ENCODE measurements around the gene SNX24. TPM values are rescaled to one million over a fixed set of nuclear protein-coding genes. Genes with fewer than 3 reads are reported as not detected.

Gene SNX24
- total and polyA plus RNA-seq, 8 donors = 23.0 to 33.9 (median 26.9) TPM

DNA sequence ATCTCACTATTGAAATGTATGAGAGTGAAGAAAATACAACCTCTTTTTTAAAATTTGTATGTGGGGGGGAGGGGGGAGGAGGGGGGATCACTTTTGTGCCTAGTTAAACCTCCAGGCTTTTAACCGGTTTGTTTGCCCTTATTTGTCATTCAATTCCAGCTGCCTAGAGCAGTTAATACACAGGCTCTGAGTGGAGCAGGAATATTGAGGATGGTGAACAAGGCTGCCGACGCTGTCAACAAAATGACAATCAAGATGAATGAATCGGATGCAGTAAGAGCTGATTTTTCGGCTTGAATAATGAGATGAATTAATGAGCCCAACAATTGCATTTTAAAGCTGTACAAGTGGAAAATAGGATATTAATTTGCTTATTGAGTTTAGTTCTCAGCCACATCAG lies 28.7 kb upstream of the SNX24 start:
- Histone ChIP-seq H3K36me3 (peaks cover 0 to 36% of the 10 kb centered on the region in 2 donors), H3K4me1 (no peaks in the 10 kb centered on the region), H3K9me3 (no peaks in the 10 kb centered on the region), H3K27ac (no peak overlapping the region), H3K27me3 (no peaks in the 10 kb centered on the region), H3K4me3 (no peak overlapping the region)
- no peak for DNase-seq
- TF ChIP-seq, protein P1, sequence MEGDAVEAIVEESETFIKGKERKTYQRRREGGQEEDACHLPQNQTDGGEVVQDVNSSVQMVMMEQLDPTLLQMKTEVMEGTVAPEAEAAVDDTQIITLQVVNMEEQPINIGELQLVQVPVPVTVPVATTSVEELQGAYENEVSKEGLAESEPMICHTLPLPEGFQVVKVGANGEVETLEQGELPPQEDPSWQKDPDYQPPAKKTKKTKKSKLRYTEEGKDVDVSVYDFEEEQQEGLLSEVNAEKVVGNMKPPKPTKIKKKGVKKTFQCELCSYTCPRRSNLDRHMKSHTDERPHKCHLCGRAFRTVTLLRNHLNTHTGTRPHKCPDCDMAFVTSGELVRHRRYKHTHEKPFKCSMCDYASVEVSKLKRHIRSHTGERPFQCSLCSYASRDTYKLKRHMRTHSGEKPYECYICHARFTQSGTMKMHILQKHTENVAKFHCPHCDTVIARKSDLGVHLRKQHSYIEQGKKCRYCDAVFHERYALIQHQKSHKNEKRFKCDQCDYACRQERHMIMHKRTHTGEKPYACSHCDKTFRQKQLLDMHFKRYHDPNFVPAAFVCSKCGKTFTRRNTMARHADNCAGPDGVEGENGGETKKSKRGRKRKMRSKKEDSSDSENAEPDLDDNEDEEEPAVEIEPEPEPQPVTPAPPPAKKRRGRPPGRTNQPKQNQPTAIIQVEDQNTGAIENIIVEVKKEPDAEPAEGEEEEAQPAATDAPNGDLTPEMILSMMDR (IDR thresholded peaks at IDR 0.05) = no peak
- intact Hi-C loops (cut with DNase I) = no loop called here
- ATAC-seq = no peak

DNA sequence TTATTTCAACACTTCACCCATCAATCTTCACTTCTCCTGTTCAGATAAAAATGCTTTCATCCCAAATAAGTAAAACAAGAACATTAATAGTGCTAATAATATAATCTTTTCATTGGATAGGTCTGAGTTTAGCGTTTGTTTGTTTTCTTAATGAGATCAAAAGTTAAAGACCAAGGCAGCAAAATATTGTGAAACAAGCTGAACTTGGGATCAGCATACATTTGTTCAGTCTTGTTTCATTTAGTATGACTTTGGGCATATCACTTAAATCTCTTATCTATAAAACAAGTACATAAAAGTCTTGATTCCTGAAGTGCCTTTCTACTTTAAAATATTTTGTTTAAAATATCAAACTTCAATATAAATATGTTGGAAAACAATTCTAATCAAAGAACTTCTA lies 13.4 kb upstream of the SNX24 start:
- no peak overlapping the region for H3K27ac ChIP-seq
- H3K4me1 ChIP-seq = no peaks in the 10 kb centered on the region
- intact Hi-C loops (cut with DNase I) = no loop called here
- no peak overlapping the region for H3K4me3 ChIP-seq
- H3K27me3 ChIP-seq = no peaks in the 10 kb centered on the region
- no peak for DNase-seq
- no peaks in the 10 kb centered on the region for H3K9me3 ChIP-seq
- TF ChIP-seq, protein P1 (IDR thresholded peaks at IDR 0.05) = no peak
- peaks cover 0 to 44% of the 10 kb centered on the region in 2 donors for H3K36me3 ChIP-seq
- no peak for ATAC-seq

DNA sequence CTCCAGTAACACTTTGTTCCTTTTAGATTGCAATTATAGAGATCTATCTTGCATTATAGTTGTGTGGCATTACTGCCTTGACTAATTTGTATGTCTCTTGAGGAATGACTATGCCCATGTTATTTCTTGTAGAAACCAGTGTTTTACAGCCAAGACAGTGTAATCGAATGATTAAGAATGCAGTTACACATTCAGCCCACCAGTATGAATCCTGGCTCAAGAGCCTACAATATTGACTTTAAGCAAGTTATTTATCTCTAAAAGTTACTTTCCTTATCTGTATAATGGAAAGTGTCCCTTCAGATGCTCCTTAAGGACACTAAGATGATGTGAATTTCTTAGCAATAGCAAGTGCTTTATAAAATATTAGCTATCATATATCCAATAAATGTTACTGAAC lies 9.7 kb upstream of the SNX24 start:
- TF ChIP-seq, protein P1 (IDR thresholded peaks at IDR 0.05) = no peak
- Histone ChIP-seq H3K4me1 (no peaks in the 10 kb centered on the region), H3K27ac (no peak overlapping the region), H3K27me3 (no peaks in the 10 kb centered on the region), H3K9me3 (no peaks in the 10 kb centered on the region), H3K4me3 (no peak overlapping the region), H3K36me3 (peaks cover 0 to 8% of the 10 kb centered on the region in 2 donors)
- intact Hi-C loops (cut with DNase I) = no loop called here
- ATAC-seq (no peak), DNase-seq (no peak)

DNA sequence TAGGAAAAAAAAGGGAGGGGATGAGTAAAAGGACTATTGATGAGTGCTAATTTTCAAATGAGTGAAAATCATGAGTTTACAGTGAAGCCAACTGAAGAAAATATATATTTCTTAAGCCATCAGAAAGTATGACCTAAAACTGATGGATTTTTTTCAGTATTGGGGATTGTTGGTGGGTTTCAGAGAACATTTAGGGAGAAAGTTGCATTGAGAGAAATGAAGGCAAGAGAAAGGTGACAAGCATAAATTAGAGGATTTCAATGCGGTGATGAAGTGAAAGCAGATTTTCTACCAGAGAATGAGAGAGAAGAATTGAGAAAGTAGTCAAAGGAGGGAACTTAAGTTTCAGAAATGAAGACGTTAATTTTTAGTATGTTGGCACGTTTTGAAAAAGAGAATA lies 8.5 kb upstream of the SNX24 start:
- intact Hi-C loops (cut with DNase I) = no loop called here
- H3K4me3 ChIP-seq = no peak overlapping the region
- no peak for ATAC-seq

DNA sequence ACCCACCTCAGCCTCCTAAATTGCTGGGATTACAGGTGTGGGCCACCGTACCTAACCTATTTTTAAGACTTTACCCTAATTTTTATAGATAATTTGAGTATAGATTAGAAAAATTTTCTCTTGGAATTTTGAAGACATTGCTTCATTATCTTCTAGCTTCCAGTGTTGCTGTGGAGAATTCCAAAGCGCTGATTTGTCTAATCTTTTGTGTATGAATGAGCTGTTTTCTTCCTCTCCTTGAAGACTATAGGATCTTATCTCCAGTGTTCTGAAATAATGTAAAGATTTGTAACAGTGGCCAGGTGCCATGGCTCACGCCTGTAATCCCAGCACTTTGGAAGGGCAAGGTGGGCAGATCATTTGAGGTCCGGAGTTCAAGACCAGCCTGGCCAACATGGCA lies 5.7 kb upstream of the SNX24 start:
- Histone ChIP-seq H3K4me1 (peaks cover 0 to 9% of the 10 kb centered on the region in 2 donors), H3K36me3 (no peaks in the 10 kb centered on the region), H3K4me3 (no peak overlapping the region), H3K9me3 (no peaks in the 10 kb centered on the region), H3K27ac (no peak overlapping the region), H3K27me3 (no peaks in the 10 kb centered on the region)
- TF ChIP-seq, protein P1 (IDR thresholded peaks at IDR 0.05) = no peak
- intact Hi-C loops (cut with DNase I) = no loop called here
- DNase-seq = no peak
- ATAC-seq = no peak

More for the DNA sequence above, 8.5 kb upstream of the SNX24 start:
- no peak overlapping the region for H3K27ac ChIP-seq
- H3K9me3 ChIP-seq = no peaks in the 10 kb centered on the region
- H3K27me3 ChIP-seq = no peaks in the 10 kb centered on the region
- TF ChIP-seq, protein P1 (IDR thresholded peaks at IDR 0.05) = no peak
- DNase-seq = no peak
- no peaks in the 10 kb centered on the region for H3K4me1 ChIP-seq
- no peaks in the 10 kb centered on the region for H3K36me3 ChIP-seq
